Astrocyte of the spinal cord (primary cell): ENCODE measurements around the gene TES.
A peak's percentile ranks its signal among the peaks of the same experiment; 100 is the strongest.
"Not testable (repeated sequence)": the region's sequence is repeated elsewhere in the genome, so short reads cannot be mapped to it uniquely, and the experiment has no call there.

ENCODE experiments used
- DNase-seq: peaks from one replicate; pipeline ENCODE4 v3.0.0; 2011; ENCODE audit warnings: low read depth, low spot score
- H3K4me3 ChIP-seq: 2 replicates; pipeline ENCODE4 v1.5.1; 2011; ENCODE audit warnings: low read depth, mild to moderate bottlenecking, low read length, moderate library complexity
- CTCF ChIP-seq: IDR thresholded peaks from 2 replicates; pipeline ENCODE4 v1.5.1; 2012; ENCODE audit warnings: low read depth, mild to moderate bottlenecking, low read length, inconsistent platforms
- in situ Hi-C: cut with HindIII; loops from 2 replicates; pipeline ENCODE4 v1.10.0; 2017; ENCODE audit warnings: low sequenced_read_pairs

The TES gene

DNA sequence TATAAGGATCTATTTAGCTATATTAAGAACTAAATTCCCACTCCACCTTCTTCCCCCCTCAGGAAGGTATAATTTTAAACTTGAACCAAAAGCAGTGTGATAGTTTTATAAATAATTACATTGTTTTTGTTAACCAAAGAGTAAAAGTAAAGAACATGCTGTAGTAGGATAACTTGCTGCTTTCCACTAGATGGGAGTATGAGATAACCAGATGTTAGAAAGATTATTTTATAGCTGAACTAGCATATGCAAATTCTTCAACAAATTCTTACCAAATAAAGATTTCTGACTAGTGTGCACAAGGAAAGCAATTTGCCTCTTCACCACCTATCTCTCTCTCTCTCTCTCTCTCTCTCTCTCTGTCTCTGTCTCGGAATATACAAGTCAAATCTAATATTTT, 31.8 kb downstream of the TES start:
- peak; percentile 26 for DNase-seq
- in situ Hi-C loops, result no loop called here
- peak; percentile 23 for TF ChIP-seq CTCF
- no peak overlapping the region for H3K4me3 ChIP-seq

DNA sequence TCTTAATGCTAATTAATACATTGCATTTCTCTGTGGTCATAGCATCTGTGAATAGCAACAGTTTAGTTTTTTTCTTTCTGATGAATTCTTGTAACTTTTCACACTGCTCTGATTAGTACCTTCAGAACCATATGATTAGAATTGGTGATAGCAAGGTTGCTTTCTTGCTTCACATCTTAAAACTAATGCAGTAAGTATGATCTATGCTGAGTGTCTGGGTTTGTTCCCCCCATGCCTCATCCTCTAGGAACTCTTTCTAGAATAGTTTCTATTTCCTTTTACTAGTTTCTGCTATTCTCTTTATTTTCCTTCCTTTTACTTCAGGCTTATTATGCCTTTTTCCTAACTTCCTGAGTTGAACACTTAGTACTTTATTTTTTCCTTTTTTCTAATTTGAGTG, 32.4 kb downstream of the TES start:
- TF ChIP-seq CTCF, result no peak
- H3K4me3 ChIP-seq, result no peak overlapping the region
- in situ Hi-C loops, result no loop called here
- no peak for DNase-seq

GRCh38 chr7:116244803-116245202, 34.5 kb downstream of the TES start:
- in situ Hi-C loops, H3K4me3 ChIP-seq, DNase-seq: not testable (repeated sequence)

GRCh38 chr7:116246357-116246756, 36.0 kb downstream of the TES start:
- in situ Hi-C loops, result no loop called here
- TF ChIP-seq CTCF, result no peak
- no peak overlapping the region for H3K4me3 ChIP-seq
- DNase-seq, result no peak

- in situ Hi-C loops, result no loop called here
- TF ChIP-seq CTCF, result peak; percentile 70
- H3K4me3 ChIP-seq, result no peak overlapping the region
- DNase-seq, result peak; percentile 53
Observed at GRCh38 chr7:116249969-116250553, 39.7 kb downstream of the TES start.

DNA sequence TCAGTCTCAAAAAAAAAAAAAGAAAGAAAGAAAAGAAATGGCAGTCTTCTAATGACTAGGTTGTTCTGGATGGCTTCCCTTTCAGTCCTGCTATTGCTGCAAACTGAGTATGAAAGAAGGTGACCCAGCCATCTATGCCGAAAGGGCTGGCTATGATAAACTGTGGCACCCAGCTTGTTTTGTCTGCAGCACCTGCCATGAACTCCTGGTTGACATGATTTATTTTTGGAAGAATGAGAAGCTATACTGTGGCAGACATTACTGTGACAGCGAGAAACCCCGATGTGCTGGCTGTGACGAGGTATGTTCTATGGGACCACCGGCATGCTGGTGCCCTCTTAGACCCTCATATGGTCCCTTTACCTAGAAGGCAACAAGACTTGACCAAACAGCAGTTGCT, 41.3 kb downstream of the TES start:
- no peak for TF ChIP-seq CTCF
- no peak overlapping the region for H3K4me3 ChIP-seq
- in situ Hi-C loops, result no loop called here
- no peak for DNase-seq

DNA sequence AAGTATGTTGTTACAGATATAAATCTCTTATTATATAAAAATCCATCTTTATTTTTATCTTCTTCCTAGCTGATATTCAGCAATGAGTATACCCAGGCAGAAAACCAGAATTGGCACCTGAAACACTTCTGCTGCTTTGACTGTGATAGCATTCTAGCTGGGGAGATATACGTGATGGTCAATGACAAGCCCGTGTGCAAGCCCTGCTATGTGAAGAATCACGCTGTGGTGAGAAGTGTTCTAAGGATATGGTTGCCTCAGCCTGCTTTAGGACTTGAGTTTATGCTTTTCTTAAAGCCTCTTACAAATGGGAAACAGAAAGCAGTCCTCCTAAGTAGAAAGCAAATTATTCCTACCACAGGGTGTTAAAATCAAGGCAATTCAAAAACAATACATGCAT, 41.9 kb downstream of the TES start:
- no peak for DNase-seq
- H3K4me3 ChIP-seq, result no peak overlapping the region
- in situ Hi-C loops, result no loop called here
- no peak for TF ChIP-seq CTCF
